Vagina (tissue), 2 donors: ENCODE results near the gene N4BP2. TPM values are rescaled to one million over a fixed set of nuclear protein-coding genes. Genes with fewer than 3 reads are reported as not detected.
"Not testable (repeated sequence)": the region's sequence is repeated elsewhere in the genome, so short reads cannot be mapped to it uniquely, and the experiment has no call there.

Experiments
- DNase-seq, 2 donors: peaks; one replicate each; pipeline ENCODE4 v3.0.0-alpha.2; 2017; ENCODE audit errors: extremely low spot score in 2 of 2
- H3K27ac ChIP-seq: fragments of 200-600 bp; sonication (generic); one replicate; pipeline ENCODE4 v1.5.1; 2019
- H3K27me3 ChIP-seq: fragments of 200-600 bp; sonication (generic); one replicate; pipeline ENCODE4 v1.5.1; 2019
- H3K36me3 ChIP-seq, 2 donors: fragments of 200-600 bp; sonication (generic); one replicate each; pipeline ENCODE4 v1.5.1; 2017 to 2019
- H3K4me1 ChIP-seq: fragments of 200-600 bp; sonication (generic); one replicate; pipeline ENCODE4 v1.5.1; 2019
- H3K4me3 ChIP-seq, 2 donors: fragments of 200-600 bp; sonication (generic); 1 replicate in 1 of 2; 2 replicates in 1 of 2; pipeline ENCODE4 v1.5.1; 2016 to 2019
- H3K9me3 ChIP-seq: fragments of 200-600 bp; sonication (generic); one replicate; pipeline ENCODE4 v1.5.1; 2019
- POLR2A ChIP-seq, 2 donors: fragments of 450-650 bp; IDR thresholded peaks; one replicate each; pipeline ENCODE4 v1.6.1; 2017; ENCODE audit warnings: antibody characterized with exemption in 2 of 2, mild to moderate bottlenecking in 2 of 2, moderate library complexity in 2 of 2
- POLR2AphosphoS5 ChIP-seq, 2 donors: sonication (generic); formaldehyde crosslinking; IDR thresholded peaks; one replicate each; pipeline ENCODE4 v1.9.0; 2017; ENCODE audit warnings: antibody characterized with exemption in 2 of 2, mild to moderate bottlenecking in 2 of 2, low read depth in 1 of 2; ENCODE audit not compliant: insufficient read depth in 1 of 2
- intact Hi-C: fragments of 100-400 bp; cut with DNase I; formaldehyde crosslinking; loops from one replicate; pipeline ENCODE4 v1.15.1; 2023
- total RNA-seq: library from RNA; depleted of rRNA; stranded (reverse); fragments of >200 nt; gene quantifications from one replicate; pipeline ENCODE4 v1.2.3, GENCODE V29; 2016
- TF ChIP-seq, protein P1 (sequence below), 3 experiments: fragments of 450-650 bp in 2 of 3; fragments of 200-600 bp in 1 of 3; sonication (generic) in 1 of 3; IDR thresholded peaks; one replicate each; pipeline ENCODE4 v1.5.1; 2017 to 2019; ENCODE audit warnings: antibody characterized with exemption in 3 of 3, mild to moderate bottlenecking in 2 of 3, moderate library complexity in 2 of 3

The N4BP2 gene
- total RNA-seq, 1 donor from 2014 or later: 7.4 TPM

GRCh38 chr4:40122941-40123340, 66.3 kb downstream of the N4BP2 start:
- intact Hi-C loops: no loop called here
- Histone ChIP-seq H3K27ac (no peak overlapping the region), H3K4me1 (no peaks in the 10 kb centered on the region), H3K4me3 (no peak overlapping the region), H3K9me3 (no peaks in the 10 kb centered on the region), H3K27me3 (no peaks in the 10 kb centered on the region), H3K36me3 (peaks cover 0 to 6% of the 10 kb centered on the region in 2 donors)
- no peak for DNase-seq
- no peak for TF ChIP-seq POLR2A (IDR thresholded peaks at IDR 0.05)
- no peak for TF ChIP-seq POLR2AphosphoS5 (IDR thresholded peaks at IDR 0.05; ENCODE audit: insufficient read depth in 1 of 2, low read depth in 1 of 2)
- TF ChIP-seq, protein P1, sequence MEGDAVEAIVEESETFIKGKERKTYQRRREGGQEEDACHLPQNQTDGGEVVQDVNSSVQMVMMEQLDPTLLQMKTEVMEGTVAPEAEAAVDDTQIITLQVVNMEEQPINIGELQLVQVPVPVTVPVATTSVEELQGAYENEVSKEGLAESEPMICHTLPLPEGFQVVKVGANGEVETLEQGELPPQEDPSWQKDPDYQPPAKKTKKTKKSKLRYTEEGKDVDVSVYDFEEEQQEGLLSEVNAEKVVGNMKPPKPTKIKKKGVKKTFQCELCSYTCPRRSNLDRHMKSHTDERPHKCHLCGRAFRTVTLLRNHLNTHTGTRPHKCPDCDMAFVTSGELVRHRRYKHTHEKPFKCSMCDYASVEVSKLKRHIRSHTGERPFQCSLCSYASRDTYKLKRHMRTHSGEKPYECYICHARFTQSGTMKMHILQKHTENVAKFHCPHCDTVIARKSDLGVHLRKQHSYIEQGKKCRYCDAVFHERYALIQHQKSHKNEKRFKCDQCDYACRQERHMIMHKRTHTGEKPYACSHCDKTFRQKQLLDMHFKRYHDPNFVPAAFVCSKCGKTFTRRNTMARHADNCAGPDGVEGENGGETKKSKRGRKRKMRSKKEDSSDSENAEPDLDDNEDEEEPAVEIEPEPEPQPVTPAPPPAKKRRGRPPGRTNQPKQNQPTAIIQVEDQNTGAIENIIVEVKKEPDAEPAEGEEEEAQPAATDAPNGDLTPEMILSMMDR (IDR thresholded peaks at IDR 0.05): no peak

GRCh38 chr4:40124690-40125089, 68.0 kb downstream of the N4BP2 start:
- H3K4me3 ChIP-seq: no peak overlapping the region
- no peaks in the 10 kb centered on the region for H3K36me3 ChIP-seq
- H3K9me3 ChIP-seq: no peaks in the 10 kb centered on the region
- intact Hi-C loops: no loop called here
- H3K27me3 ChIP-seq: no peaks in the 10 kb centered on the region
- no peak overlapping the region for H3K27ac ChIP-seq
- H3K4me1 ChIP-seq: no peaks in the 10 kb centered on the region
- no peak for DNase-seq
- TF ChIP-seq POLR2A (IDR thresholded peaks at IDR 0.05): no peak
- TF ChIP-seq, protein P1 (IDR thresholded peaks at IDR 0.05): no peak
- TF ChIP-seq POLR2AphosphoS5 (IDR thresholded peaks at IDR 0.05; ENCODE audit: insufficient read depth in 1 of 2, low read depth in 1 of 2): no peak

DNA sequence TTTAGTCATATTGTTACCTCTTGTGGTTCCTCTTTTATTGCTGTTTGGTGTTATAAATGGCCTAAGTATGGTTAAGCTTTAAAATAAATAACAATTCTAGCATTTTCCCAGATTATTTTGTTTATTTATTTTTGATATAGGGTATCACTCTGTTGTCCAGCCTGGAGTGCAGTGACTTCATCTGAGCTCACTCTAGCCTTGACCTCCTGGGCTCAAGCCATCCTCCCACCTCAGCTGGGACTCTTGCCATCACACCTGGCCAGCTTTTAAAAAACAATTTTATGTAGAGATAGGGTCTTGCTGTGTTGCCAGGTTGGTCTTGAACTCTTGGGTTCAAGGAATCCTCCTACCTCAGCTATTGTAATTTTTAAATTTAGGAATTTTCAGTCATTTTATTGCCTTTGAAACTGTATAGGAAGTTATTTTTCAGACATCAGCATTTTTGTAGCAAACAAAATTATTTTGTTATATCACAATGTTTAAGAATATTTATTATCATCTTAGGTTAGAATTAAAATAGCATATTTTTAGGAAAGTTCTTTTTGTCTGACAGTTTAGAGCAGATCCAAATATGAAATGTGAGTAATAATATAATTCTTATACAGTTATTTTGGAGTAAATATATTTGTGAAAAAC, 73.9 kb downstream of the N4BP2 start:
- H3K27ac ChIP-seq: no peak overlapping the region
- no peaks in the 10 kb centered on the region for H3K36me3 ChIP-seq
- intact Hi-C loops: no loop called here
- no peaks in the 10 kb centered on the region for H3K4me1 ChIP-seq
- no peak for DNase-seq
- H3K4me3 ChIP-seq: no peak overlapping the region
- no peaks in the 10 kb centered on the region for H3K27me3 ChIP-seq
- TF ChIP-seq POLR2A (IDR thresholded peaks at IDR 0.05) (no peak), POLR2AphosphoS5 (IDR thresholded peaks at IDR 0.05; ENCODE audit: insufficient read depth in 1 of 2, low read depth in 1 of 2) (no peak)
- TF ChIP-seq, protein P1 (IDR thresholded peaks at IDR 0.05): no peak
- no peaks in the 10 kb centered on the region for H3K9me3 ChIP-seq

- Histone ChIP-seq H3K9me3 (no peaks in the 10 kb centered on the region), H3K4me1 (no peaks in the 10 kb centered on the region), H3K36me3 (no peaks in the 10 kb centered on the region), H3K4me3 (no peak overlapping the region), H3K27ac (no peak overlapping the region), H3K27me3 (no peaks in the 10 kb centered on the region)
- TF ChIP-seq POLR2A (IDR thresholded peaks at IDR 0.05) (no peak), POLR2AphosphoS5 (IDR thresholded peaks at IDR 0.05; ENCODE audit: insufficient read depth in 1 of 2, low read depth in 1 of 2) (no peak)
- TF ChIP-seq, protein P1 (IDR thresholded peaks at IDR 0.05): no peak
- DNase-seq: no peak
- intact Hi-C loops: no loop called here
These were observed 76.2 kb downstream of the N4BP2 start for GRCh38 chr4:40132816-40133215.

DNA sequence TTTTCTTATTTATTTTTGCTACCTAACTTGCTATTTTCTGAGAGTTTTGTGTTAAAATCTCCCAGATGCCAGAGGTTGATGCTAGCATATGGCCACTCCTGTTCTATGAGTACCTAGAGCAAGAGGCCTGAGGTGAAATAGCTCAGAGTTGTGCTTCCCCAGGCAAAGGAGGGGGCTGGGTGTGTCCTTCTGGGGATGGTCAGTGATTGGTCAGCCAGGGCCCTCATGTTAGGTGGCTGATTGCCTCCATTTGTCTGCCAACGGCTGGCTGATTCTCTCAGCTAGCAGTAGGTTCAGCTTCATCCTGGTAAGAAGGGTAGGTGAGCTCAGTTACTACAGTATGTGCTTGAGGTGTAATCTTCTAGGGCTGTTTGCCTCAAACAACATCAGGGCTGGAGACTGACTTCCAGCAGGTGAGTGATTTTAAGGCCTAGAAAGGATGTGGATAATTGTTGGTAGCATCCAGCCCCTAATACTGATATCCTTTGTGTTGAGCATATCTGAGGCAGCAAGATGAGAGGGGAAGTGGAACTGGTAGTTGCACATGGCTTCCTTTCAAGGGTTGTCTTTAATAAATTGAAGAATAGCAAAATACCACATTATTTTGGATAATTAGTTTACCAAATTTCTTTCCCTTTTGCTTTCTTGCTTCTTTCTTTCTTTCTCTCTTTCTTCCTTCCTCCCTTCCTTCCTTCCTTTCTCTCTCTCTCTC, 77.7 kb downstream of the N4BP2 start:
- intact Hi-C loops: no loop called here
- Histone ChIP-seq H3K4me3 (no peak overlapping the region), H3K36me3 (no peaks in the 10 kb centered on the region), H3K9me3 (no peaks in the 10 kb centered on the region), H3K27ac (no peak overlapping the region), H3K27me3 (no peaks in the 10 kb centered on the region), H3K4me1 (no peaks in the 10 kb centered on the region)
- DNase-seq: no peak
- no peak for TF ChIP-seq POLR2A (IDR thresholded peaks at IDR 0.05)
- TF ChIP-seq, protein P1 (IDR thresholded peaks at IDR 0.05): no peak

DNA sequence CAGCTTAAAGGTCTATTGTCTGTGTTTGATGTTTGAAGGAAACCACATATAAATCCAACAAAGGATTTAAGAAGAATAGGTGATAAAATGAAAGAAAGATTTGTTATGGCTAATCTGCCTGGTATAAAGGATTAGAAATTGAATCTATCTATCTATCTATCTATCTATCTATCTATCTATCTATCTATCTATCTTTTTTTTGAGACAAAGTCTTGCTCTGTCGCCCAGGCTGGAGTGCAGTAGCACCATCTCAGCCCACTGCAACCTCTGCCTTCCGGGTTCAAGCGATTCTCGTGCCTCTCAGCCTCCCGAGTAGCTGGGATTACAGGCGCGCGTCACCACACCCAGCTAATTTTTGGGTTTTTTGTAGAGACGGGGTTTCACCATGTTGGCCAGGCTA, 79.6 kb downstream of the N4BP2 start:
- H3K36me3 ChIP-seq, H3K9me3 ChIP-seq, H3K27me3 ChIP-seq, H3K4me3 ChIP-seq, H3K4me1 ChIP-seq, DNase-seq, intact Hi-C loops, H3K27ac ChIP-seq: not testable (repeated sequence)
